GM11168 (cell line): ENCODE results near the gene SRSF4.
"Not testable (repeated sequence)": the region's sequence is repeated elsewhere in the genome, so short reads cannot be mapped to it uniquely, and the experiment has no call there.

Experiments used
- in situ Hi-C: fragments of 300-500 bp; cut with MboI; formaldehyde crosslinking; loops from one replicate; pipeline ENCODE4 v1.12.0; 2022; ENCODE audit warnings: low sequenced_read_pairs; ENCODE audit not compliant: unreplicated experiment

Gene SRSF4

GRCh38 chr1:29181413-29182225 lies at the start of gene SRSF4:
TSS of gene SRSF4 (minus strand) at chr1:29181900. CDS start at chr1:29181752, 148 bp downstream.
- in situ Hi-C loops = no loop called here

- in situ Hi-C loops = no loop called here
These were observed 49.1 kb upstream of the SRSF4 start, which contains the start of gene MECR for GRCh38 chr1:29230553-29231378. TSS of gene MECR (minus strand) at chr1:29230934. CDS start at chr1:29230906, 28 bp downstream.

GRCh38 chr1:29230204-29230552 lies 48.5 kb upstream of the SRSF4 start:
- in situ Hi-C loops = no loop called here

DNA sequence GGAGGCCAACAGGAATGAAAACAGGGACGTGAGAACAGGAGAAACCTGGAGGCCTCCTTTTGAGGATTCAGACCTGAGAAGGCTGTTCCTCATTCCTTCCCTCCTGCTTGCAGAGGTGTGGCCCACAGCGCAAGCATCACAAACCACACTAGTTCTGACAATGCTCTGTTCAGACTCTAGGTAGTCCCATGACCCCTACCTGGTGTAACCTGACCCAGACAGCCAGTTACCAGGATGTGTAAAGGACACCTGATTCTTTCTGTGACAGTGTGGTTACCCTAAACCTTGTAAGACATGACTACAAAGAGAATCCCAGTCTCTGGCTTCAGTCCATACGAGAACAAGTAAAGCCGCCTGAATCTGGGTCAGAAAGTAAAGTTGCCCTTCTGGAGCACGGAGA lies 45.8 kb upstream of the SRSF4 start:
- in situ Hi-C loops = no loop called here

- in situ Hi-C loops = no loop called here
These were observed 43.7 kb upstream of the SRSF4 start for GRCh38 chr1:29225361-29225760.

DNA sequence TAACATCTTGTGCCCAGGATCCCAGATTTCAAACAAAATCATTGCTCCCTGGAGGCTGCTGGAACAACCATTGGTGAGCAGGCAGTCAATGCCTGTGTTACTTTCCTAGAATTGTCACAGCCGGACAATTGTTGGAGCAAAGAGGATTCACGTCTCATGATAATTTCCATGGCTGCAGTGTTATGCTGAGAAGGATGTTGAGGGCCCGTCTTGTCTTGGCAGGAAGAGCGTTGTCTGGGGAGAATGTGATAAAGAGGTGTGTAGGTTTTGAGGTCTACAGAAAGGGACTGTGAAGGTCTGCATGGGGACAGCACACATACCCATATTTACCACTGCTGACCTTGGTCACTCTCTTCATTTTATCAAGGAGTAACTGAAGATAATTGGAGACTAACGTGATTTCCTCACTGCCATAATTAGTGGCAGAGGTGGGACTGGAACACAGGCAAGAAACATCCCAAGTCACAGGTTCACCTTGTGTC lies 42.7 kb upstream of the SRSF4 start:
- in situ Hi-C loops = no loop called here

- in situ Hi-C loops = no loop called here
These were observed 41.8 kb upstream of the SRSF4 start for GRCh38 chr1:29223521-29223920.

DNA sequence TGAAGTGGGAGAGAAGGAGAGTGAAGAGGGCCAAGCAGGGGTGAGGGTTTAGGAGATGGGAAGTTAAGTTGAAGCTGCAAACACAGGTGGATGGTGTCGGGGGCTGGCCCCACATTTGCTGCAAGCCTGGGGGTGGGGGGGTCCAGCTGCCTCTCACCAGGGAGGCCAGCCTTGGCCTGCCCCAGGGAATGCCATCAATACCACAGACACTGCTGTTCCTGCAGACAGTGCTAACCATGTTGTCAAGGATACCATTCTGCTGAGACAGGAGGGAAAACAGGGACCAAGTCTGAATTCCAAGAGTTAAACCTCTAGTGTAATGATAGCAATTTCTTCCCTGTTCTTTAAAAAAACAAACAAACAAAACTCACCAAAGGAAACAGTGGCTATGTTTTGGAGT lies 41.0 kb upstream of the SRSF4 start:
- in situ Hi-C loops = no loop called here

- in situ Hi-C loops = not testable (repeated sequence)
These were observed 40.6 kb upstream of the SRSF4 start for GRCh38 chr1:29222260-29222659.

DNA sequence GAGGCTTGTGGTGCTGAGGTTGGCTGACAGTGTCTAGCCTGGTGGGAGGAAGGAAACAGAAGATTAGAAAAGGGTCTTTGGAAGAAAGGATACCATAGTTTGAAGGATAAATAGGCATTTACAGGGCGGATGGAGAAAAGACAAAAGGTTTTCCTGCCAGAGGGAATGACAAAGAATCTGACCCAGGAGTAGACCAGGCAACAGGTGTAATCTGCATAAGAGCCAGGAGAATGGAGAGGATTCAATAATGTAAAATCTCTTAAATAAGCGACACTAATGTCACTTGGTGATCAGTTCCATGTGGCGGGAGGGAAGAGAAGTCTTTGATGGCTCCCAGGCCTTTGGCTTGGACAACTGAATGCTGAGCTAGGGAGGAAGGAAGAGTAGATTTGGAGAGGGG lies 39.6 kb upstream of the SRSF4 start:
- in situ Hi-C loops = no loop called here

DNA sequence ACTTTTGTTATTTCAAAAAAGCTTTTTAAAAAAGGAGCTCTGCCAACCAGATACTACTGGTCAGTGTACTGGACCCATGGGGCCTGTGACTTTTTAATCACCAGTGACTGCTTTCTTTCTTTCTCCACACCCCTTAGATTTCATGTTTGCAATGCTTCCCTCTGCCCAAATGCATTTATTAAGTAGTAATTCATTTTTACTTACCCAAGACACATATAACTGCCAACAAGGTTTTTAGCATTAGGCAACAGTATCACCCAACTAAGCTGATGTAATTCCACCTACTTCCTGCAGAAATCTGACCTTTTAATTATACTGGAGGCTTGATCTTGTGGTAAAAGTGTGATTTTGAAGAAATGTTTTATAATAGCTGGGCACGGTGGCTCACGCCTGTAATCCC lies 36.5 kb upstream of the SRSF4 start:
- in situ Hi-C loops = no loop called here

DNA sequence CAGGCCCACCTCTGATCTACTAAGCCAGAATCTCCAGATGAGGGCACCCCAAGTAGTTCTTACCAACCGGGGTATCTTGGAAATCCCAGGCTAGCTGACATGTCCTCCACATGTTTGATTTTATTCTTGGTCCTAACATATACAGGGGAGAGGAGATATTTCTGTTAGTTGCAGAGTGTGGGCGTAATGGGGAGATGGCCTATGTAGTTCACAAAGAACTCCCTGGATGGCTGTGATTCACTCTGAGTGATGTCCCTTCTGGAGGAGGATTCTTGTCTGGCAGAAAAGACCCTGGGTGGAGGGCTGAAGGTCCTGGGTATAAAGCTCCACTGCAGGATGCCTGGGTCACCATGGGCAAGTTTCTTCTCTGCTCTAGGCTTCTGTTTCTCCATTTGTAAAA lies 35.9 kb upstream of the SRSF4 start:
- in situ Hi-C loops = no loop called here

DNA sequence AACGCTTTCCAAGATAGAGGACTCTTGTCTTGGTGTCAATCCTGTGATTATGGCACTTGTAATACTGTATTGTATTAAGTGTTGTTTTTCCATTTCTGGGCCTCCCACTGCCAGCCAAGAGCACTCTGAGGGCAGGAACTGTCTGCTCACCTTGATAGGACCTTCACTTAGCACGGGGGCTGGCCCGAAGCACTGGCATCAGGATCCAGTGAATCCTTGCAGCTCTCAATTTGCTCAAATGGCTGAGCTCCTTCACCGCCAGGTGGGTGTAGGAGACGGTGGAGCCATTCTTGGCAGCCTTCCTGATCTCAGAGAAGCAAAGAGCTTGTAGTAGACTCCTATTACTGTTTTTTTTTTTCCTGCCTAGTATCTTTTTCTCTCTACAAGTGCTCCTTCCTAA lies 31.4 kb upstream of the SRSF4 start:
- in situ Hi-C loops = no loop called here

- in situ Hi-C loops = no loop called here
These were observed 29.7 kb upstream of the SRSF4 start for GRCh38 chr1:29211086-29212030.

DNA sequence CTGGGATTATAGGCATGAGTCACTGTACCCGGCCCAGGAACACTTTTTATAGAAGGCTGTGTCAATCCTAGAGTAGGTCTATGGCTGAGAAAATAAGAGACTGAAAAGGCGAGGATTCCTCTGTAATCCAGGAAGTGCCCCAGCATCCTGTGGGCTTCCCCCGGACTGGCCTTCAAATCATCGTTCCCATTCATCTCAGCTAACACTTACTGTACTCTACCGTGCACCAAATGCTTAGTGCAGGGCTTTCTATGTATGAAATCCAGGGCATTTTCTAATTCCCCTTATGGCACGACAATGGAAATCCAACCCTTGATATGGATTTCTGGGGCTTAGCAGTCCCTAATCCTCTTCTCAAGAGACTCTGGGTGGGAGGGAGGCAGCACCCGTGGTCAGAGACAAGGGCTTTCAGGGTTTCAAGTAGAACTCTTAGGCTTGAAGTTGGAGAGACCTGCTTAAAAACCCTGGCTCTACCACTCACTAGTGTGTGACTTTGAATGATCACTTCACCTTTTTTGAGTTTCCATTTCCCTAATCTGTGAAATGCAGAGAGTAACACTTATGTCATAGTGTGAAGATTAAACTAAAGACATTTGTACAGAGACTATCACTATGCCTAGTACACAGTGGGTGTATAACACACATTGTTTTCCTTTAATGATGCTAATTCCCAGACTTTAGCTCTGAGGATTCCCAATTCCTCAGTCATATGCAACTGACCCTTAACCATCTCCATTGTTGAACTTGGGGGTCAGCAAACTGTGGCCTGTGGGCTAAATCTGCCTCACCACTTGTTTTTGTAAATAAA lies 28.8 kb upstream of the SRSF4 start:
- in situ Hi-C loops = no loop called here

GRCh38 chr1:29209173-29209572 lies 27.5 kb upstream of the SRSF4 start:
- in situ Hi-C loops = no loop called here

DNA sequence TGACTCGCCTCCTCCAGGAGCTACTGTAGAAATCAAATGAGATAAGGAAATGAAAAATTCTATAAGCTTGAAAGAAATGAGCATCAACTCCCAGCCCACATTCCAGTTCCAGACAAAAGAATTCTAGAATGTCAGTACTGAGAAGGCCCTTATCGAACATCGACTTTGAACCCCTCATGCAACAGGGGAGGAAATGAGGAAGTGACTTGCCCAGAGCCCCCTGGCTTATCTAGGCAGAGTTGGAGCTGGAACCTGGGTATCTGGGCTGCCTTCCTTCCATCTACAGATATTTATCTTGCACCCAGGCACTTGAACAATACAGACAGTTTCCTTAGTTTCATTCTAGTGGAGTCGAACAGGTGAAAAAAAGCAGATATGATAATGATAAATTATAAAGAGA lies 26.7 kb upstream of the SRSF4 start:
- in situ Hi-C loops = no loop called here

DNA sequence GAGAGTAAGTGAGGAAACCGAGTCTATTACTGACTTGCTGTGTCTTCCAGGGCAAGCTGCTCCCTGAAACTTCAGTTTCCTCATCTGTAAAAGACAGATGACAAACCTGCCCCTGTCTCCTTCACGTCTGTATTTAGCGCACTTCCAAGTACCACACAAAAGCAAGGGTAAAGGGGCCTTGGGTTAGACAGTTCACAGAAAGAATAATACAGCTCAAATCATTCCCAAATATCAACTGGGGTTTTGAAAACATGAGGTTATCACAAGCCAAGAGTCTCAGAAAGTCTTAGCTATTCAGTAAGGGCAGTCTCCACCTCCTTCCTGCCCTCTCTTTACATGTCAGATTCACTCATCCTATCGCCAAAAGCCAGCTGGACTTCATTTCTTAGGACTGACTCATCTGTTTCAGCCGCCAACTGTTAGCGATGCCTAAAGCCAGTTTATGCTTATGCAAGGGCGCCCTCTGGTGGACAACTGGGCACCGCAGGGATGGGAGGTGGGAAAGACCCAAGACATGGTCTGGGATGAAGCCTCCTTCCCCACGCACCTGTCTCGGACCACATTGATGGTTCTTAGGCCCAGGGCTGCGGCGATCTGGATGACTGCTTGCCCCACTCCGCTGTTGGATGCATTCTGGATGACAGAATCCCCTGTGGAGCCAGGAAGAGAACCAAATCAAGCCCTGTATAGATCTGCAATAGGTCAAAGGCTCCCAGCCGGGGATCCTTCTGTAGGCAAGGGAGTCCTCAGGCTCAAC lies 21.1 kb upstream of the SRSF4 start:
- in situ Hi-C loops = no loop called here

DNA sequence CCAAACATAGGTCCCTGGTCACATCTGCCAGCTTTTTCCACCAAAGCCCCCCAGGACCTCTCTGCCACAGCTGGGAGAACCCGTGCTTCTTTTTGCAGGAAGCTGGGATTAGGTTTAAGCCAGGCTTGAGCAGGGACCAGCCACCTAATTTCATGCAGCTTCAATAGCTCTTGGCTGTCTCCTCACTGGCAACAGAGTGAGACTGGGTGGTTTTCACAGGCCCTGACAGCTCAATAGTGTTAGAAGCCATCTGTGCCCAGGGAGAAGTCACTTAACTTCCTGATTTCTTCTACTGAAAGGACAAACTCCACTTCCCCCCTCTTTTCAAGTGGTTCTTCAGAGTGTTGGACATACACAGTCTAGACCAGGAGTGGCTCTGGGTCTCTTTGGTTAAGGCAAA lies 20.4 kb upstream of the SRSF4 start:
- in situ Hi-C loops = no loop called here
